ENCODE data around the gene FMO4. TPM values are rescaled to one million over a fixed set of nuclear protein-coding genes. Genes with fewer than 3 reads are reported as not detected.

The FMO4 gene
- polyA plus RNA-seq, 1 donor from 2014 or later, result not detected

GRCh38 chr1:171270806-171271205 is 43.2 kb upstream of the FMO4 start:
- no peak for TF ChIP-seq SMC3 (conservative IDR thresholded peaks at IDR 0.05; ENCODE audit: poor library complexity)
- TF ChIP-seq RAD21 (conservative IDR thresholded peaks at IDR 0.05), result no peak
- no peak for TF ChIP-seq EP300 (conservative IDR thresholded peaks at IDR 0.05; ENCODE audit: poor library complexity, severe bottlenecking)
- no peak for TF ChIP-seq CTCF (IDR thresholded peaks at IDR 0.05; ENCODE audit: poor library complexity, severe bottlenecking)
- TF ChIP-seq TAF1 (IDR thresholded peaks at IDR 0.05; ENCODE audit: low read depth), result no peak
- TF ChIP-seq EZH2 (IDR thresholded peaks at IDR 0.05; ENCODE audit: borderline replicate concordance, insufficient read depth, low read length, poor library complexity, severe bottlenecking), result no peak
- TF ChIP-seq, protein P1, sequence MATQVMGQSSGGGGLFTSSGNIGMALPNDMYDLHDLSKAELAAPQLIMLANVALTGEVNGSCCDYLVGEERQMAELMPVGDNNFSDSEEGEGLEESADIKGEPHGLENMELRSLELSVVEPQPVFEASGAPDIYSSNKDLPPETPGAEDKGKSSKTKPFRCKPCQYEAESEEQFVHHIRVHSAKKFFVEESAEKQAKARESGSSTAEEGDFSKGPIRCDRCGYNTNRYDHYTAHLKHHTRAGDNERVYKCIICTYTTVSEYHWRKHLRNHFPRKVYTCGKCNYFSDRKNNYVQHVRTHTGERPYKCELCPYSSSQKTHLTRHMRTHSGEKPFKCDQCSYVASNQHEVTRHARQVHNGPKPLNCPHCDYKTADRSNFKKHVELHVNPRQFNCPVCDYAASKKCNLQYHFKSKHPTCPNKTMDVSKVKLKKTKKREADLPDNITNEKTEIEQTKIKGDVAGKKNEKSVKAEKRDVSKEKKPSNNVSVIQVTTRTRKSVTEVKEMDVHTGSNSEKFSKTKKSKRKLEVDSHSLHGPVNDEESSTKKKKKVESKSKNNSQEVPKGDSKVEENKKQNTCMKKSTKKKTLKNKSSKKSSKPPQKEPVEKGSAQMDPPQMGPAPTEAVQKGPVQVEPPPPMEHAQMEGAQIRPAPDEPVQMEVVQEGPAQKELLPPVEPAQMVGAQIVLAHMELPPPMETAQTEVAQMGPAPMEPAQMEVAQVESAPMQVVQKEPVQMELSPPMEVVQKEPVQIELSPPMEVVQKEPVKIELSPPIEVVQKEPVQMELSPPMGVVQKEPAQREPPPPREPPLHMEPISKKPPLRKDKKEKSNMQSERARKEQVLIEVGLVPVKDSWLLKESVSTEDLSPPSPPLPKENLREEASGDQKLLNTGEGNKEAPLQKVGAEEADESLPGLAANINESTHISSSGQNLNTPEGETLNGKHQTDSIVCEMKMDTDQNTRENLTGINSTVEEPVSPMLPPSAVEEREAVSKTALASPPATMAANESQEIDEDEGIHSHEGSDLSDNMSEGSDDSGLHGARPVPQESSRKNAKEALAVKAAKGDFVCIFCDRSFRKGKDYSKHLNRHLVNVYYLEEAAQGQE (IDR thresholded peaks at IDR 0.05; ENCODE audit: borderline replicate concordance), result no peak
- no peak for TF ChIP-seq POLR2AphosphoS5 (IDR thresholded peaks at IDR 0.05)
- no peak for TF ChIP-seq MXI1 (conservative IDR thresholded peaks at IDR 0.05; ENCODE audit: poor library complexity, severe bottlenecking)

GRCh38 chr1:171277534-171277933 is 36.4 kb upstream of the FMO4 start:
- no peak overlapping the region for H3K9ac ChIP-seq (ENCODE audit: low read length)
- TF ChIP-seq CTCF (IDR thresholded peaks at IDR 0.05; ENCODE audit: poor library complexity, severe bottlenecking) (no peak), SMC3 (conservative IDR thresholded peaks at IDR 0.05; ENCODE audit: poor library complexity) (no peak), TAF1 (IDR thresholded peaks at IDR 0.05; ENCODE audit: low read depth) (no peak), RAD21 (conservative IDR thresholded peaks at IDR 0.05) (no peak), EP300 (conservative IDR thresholded peaks at IDR 0.05; ENCODE audit: poor library complexity, severe bottlenecking) (no peak), POLR2AphosphoS5 (IDR thresholded peaks at IDR 0.05) (no peak), MXI1 (conservative IDR thresholded peaks at IDR 0.05; ENCODE audit: poor library complexity, severe bottlenecking) (no peak), EZH2 (IDR thresholded peaks at IDR 0.05; ENCODE audit: borderline replicate concordance, insufficient read depth, low read length, poor library complexity, severe bottlenecking) (no peak)
- H3K4me3 ChIP-seq (ENCODE audit: low read length), result no peak overlapping the region
- H3K9me2 ChIP-seq (ENCODE audit: insufficient read depth, low read length), result no peaks in the 10 kb centered on the region
- H3F3A ChIP-seq (ENCODE audit: insufficient read depth, low read length, poor library complexity, severe bottlenecking), result no peaks in the 10 kb centered on the region
- H3K27ac ChIP-seq (ENCODE audit: low read length), result no peak overlapping the region
- H3K9me3 ChIP-seq (ENCODE audit: low read length), result no peaks in the 10 kb centered on the region
- H3K36me3 ChIP-seq (ENCODE audit: insufficient read depth, low read length), result no peaks in the 10 kb centered on the region
- no peaks in the 10 kb centered on the region for H3K79me2 ChIP-seq (replicated peaks; ENCODE audit: insufficient read depth, low read length)
- H3K27me3 ChIP-seq (ENCODE audit: insufficient read depth, low read depth, low read length), result no peaks in the 10 kb centered on the region
- H4K20me1 ChIP-seq (ENCODE audit: insufficient read depth), result no peaks in the 10 kb centered on the region
- no peak overlapping the region for H2AFZ ChIP-seq (ENCODE audit: low read depth, low read length)
- no peak overlapping the region for H3K4me2 ChIP-seq (ENCODE audit: low read length)

More at GRCh38 chr1:171270806-171271205, 43.2 kb upstream of the FMO4 start:
- Histone ChIP-seq H3K4me3 (ENCODE audit: low read length) (no peak overlapping the region), H4K20me1 (ENCODE audit: insufficient read depth) (no peaks in the 10 kb centered on the region), H3K4me2 (ENCODE audit: low read length) (no peak overlapping the region), H3K79me2 (replicated peaks; ENCODE audit: insufficient read depth, low read length) (no peaks in the 10 kb centered on the region), H3K9ac (ENCODE audit: low read length) (no peak overlapping the region), H3K36me3 (ENCODE audit: insufficient read depth, low read length) (no peaks in the 10 kb centered on the region), H3K9me3 (ENCODE audit: low read length) (no peaks in the 10 kb centered on the region), H3F3A (ENCODE audit: insufficient read depth, low read length, poor library complexity, severe bottlenecking) (no peaks in the 10 kb centered on the region), H3K9me2 (ENCODE audit: insufficient read depth, low read length) (no peaks in the 10 kb centered on the region), H2AFZ (ENCODE audit: low read depth, low read length) (no peak overlapping the region), H3K27me3 (ENCODE audit: insufficient read depth, low read depth, low read length) (no peaks in the 10 kb centered on the region), H3K27ac (ENCODE audit: low read length) (no peak overlapping the region)
